GM23248 (cell line): ENCODE data around the gene ULBP1. TPM values are rescaled to one million over a fixed set of nuclear protein-coding genes. Genes with fewer than 3 reads are reported as not detected.
A peak's percentile ranks its signal among the peaks of the same experiment; 100 is the strongest.
"Not testable (repeated sequence)": the region's sequence is repeated elsewhere in the genome, so short reads cannot be mapped to it uniquely, and the experiment has no call there.

Source experiments
- DNase-seq: peaks from one replicate; pipeline ENCODE4 v3.0.0-alpha.2; 2015
- H2AFZ ChIP-seq: fragments of 200-600 bp; sonication (generic); 2 replicates; pipeline ENCODE4 v1.6.1; 2016; ENCODE audit warnings: antibody characterized with exemption
- H3F3A ChIP-seq: fragments of 200-600 bp; sonication (generic); 2 replicates; pipeline ENCODE4 v1.6.1; 2016; ENCODE audit warnings: mild to moderate bottlenecking, antibody characterized with exemption, mixed run types; ENCODE audit not compliant: insufficient read depth
- H3K27ac ChIP-seq: fragments of 200-600 bp; sonication (generic); 2 replicates; pipeline ENCODE4 v1.5.1; 2016; ENCODE audit warnings: mild to moderate bottlenecking
- H3K27me3 ChIP-seq: fragments of 200-600 bp; sonication (generic); replicated peaks from 2 replicates; pipeline ENCODE4 v1.6.1; 2016; ENCODE audit warnings: mild to moderate bottlenecking; ENCODE audit not compliant: insufficient read depth
- H3K36me3 ChIP-seq: fragments of 200-600 bp; sonication (generic); 2 replicates; pipeline ENCODE4 v1.6.1; 2016; ENCODE audit warnings: low read depth, mild to moderate bottlenecking
- H3K4me1 ChIP-seq: fragments of 200-600 bp; sonication (generic); 2 replicates; pipeline ENCODE4 v1.6.1; 2016; ENCODE audit warnings: mild to moderate bottlenecking; ENCODE audit not compliant: insufficient read depth
- H3K4me2 ChIP-seq: fragments of 200-600 bp; sonication (generic); one replicate; pipeline ENCODE4 v1.6.1; 2016; ENCODE audit warnings: mild to moderate bottlenecking; ENCODE audit not compliant: unreplicated experiment
- H3K4me3 ChIP-seq: fragments of 200-600 bp; sonication (generic); 2 replicates; pipeline ENCODE4 v1.5.1; 2016; ENCODE audit warnings: mild to moderate bottlenecking
- H3K79me2 ChIP-seq: fragments of 200-600 bp; sonication (generic); 2 replicates; pipeline ENCODE4 v1.6.1; 2016; ENCODE audit warnings: mild to moderate bottlenecking; ENCODE audit not compliant: insufficient read depth
- H3K9ac ChIP-seq: fragments of 200-600 bp; sonication (generic); 2 replicates; pipeline ENCODE4 v1.6.1; 2016; ENCODE audit warnings: mild to moderate bottlenecking
- H3K9me2 ChIP-seq: fragments of 200-600 bp; sonication (generic); 2 replicates; pipeline ENCODE4 v1.6.1; 2016; ENCODE audit warnings: mixed run types, mild to moderate bottlenecking, moderate library complexity; ENCODE audit not compliant: insufficient read depth
- H3K9me3 ChIP-seq: fragments of 200-600 bp; sonication (generic); one replicate; pipeline ENCODE4 v1.6.1; 2017; ENCODE audit warnings: low read depth
- H4K20me1 ChIP-seq: fragments of 200-600 bp; sonication (generic); 2 replicates; pipeline ENCODE4 v1.6.0; 2016; ENCODE audit not compliant: insufficient read depth
- EZH2 ChIP-seq: fragments of 200-600 bp; sonication (generic); IDR thresholded peaks from 2 replicates; pipeline ENCODE4 v1.6.1; 2018; ENCODE audit warnings: antibody characterized with exemption, mild to moderate bottlenecking; ENCODE audit not compliant: insufficient read depth, poor library complexity, severe bottlenecking
- EZH2phosphoT487 ChIP-seq: fragments of 200-600 bp; sonication (generic); IDR thresholded peaks from 2 replicates; pipeline ENCODE4 v1.6.1; 2018; ENCODE audit warnings: antibody characterized with exemption, moderate library complexity, mild to moderate bottlenecking, low read depth; ENCODE audit not compliant: insufficient read depth
- WGBS, 2 experiments: methylation state at CpG; one replicate each; pipeline ENCODE4 v1.1.6; 2015 to 2017; ENCODE audit warnings: low lambda C conversion rate in 2 of 2, low coverage in 1 of 2; ENCODE audit errors: missing lambda C conversion rate in 2 of 2; 5-methylcytosine and 5-hydroxymethylcytosine counted together
- in situ Hi-C: fragments of 300-500 bp; cut with MboI; formaldehyde crosslinking; loops from 2 replicates; pipeline ENCODE4 v1.15.0; 2020
- polyA plus RNA-seq: library from polyadenylated mRNA; unstranded; fragments of >200 nt; fragmentation: Nextera tagmentation; extraction: Ambion mirVana; gene quantifications from 2 replicates; pipeline ENCODE4 v1.2.1, GENCODE V29; 2016
- total RNA-seq: library from RNA; depleted of rRNA; stranded (reverse); fragments of >200 nt; shearing (Covaris generic); gene quantifications from 2 replicates; pipeline ENCODE4 v1.2.3, GENCODE V29; 2014

ULBP1 gene
- total and polyA plus RNA-seq, 2 experiments from 2014 or later, result 6.1 to 9.1 TPM

GRCh38 chr6:149948011-149948410 is 15.7 kb upstream of the ULBP1 start:
- no peaks in the 10 kb centered on the region for H3F3A ChIP-seq
- no peak overlapping the region for H3K9ac ChIP-seq
- H3K9me3 ChIP-seq, result no peaks in the 10 kb centered on the region
- H3K4me3 ChIP-seq, result no peak overlapping the region
- H3K4me2 ChIP-seq, result no peak overlapping the region
- DNase-seq, result no peak
- H3K36me3 ChIP-seq, result no peaks in the 10 kb centered on the region
- H3K4me1 ChIP-seq, result no peaks in the 10 kb centered on the region
- no peaks in the 10 kb centered on the region for H3K79me2 ChIP-seq
- in situ Hi-C loops, result no loop called here
- H2AFZ ChIP-seq, result no peak overlapping the region
- peaks cover 9% of the 10 kb centered on the region; the same call in 1 of the 2 replicates for H3K27me3 ChIP-seq
- no peaks in the 10 kb centered on the region for H4K20me1 ChIP-seq
- H3K27ac ChIP-seq, result no peak overlapping the region
- no peaks in the 10 kb centered on the region for H3K9me2 ChIP-seq
- no peak for TF ChIP-seq EZH2
- no peak for TF ChIP-seq EZH2phosphoT487
- 90 to 94% methylated on average over 1 of the region's 1 CpG for WGBS, 2 experiments

GRCh38 chr6:149948616-149949015 is 15.1 kb upstream of the ULBP1 start:
- Histone ChIP-seq H3K9ac (no peak overlapping the region), H3K4me2 (no peak overlapping the region), H3K9me2 (no peaks in the 10 kb centered on the region), H3K27me3 (peaks cover 15% of the 10 kb centered on the region; the same call in 1 of the 2 replicates), H3F3A (no peaks in the 10 kb centered on the region), H3K27ac (no peak overlapping the region), H3K4me1 (no peaks in the 10 kb centered on the region), H2AFZ (no peak overlapping the region), H3K79me2 (no peaks in the 10 kb centered on the region), H3K9me3 (no peaks in the 10 kb centered on the region), H3K4me3 (no peak overlapping the region), H3K36me3 (no peaks in the 10 kb centered on the region), H4K20me1 (no peaks in the 10 kb centered on the region)
- in situ Hi-C loops, result no loop called here
- WGBS, 2 experiments, result 83 to 88% methylated on average over 5 of the region's 5 CpGs
- DNase-seq, result no peak
- no peak for TF ChIP-seq EZH2
- TF ChIP-seq EZH2phosphoT487, result no peak

GRCh38 chr6:149950423-149950822 is 13.3 kb upstream of the ULBP1 start:
- DNase-seq, result no peak
- H3K27ac ChIP-seq, result no peak overlapping the region
- peaks cover 20% of the 10 kb centered on the region for H3K27me3 ChIP-seq
- H2AFZ ChIP-seq, result no peak overlapping the region
- no peaks in the 10 kb centered on the region for H3K9me3 ChIP-seq
- no peaks in the 10 kb centered on the region for H3K79me2 ChIP-seq
- H3K9me2 ChIP-seq, result no peaks in the 10 kb centered on the region
- WGBS, 2 experiments, result 57 to 64% methylated on average over 8 of the region's 8 CpGs
- no peaks in the 10 kb centered on the region for H4K20me1 ChIP-seq
- no peak overlapping the region for H3K4me2 ChIP-seq
- no peaks in the 10 kb centered on the region for H3F3A ChIP-seq
- in situ Hi-C loops, result no loop called here
- H3K9ac ChIP-seq, result no peak overlapping the region
- no peaks in the 10 kb centered on the region for H3K4me1 ChIP-seq
- H3K36me3 ChIP-seq, result no peaks in the 10 kb centered on the region
- TF ChIP-seq EZH2phosphoT487 (no peak), EZH2 (no peak)
- no peak overlapping the region for H3K4me3 ChIP-seq

- Histone ChIP-seq H3K79me2 (no peaks in the 10 kb centered on the region), H3K4me2 (no peak overlapping the region), H3F3A (no peaks in the 10 kb centered on the region), H3K4me3 (no peak overlapping the region), H3K4me1 (no peaks in the 10 kb centered on the region), H3K9me2 (no peaks in the 10 kb centered on the region), H4K20me1 (no peaks in the 10 kb centered on the region), H3K9ac (no peak overlapping the region), H3K27me3 (peaks cover 27% of the 10 kb centered on the region), H3K9me3 (no peaks in the 10 kb centered on the region), H3K36me3 (no peaks in the 10 kb centered on the region), H2AFZ (no peak overlapping the region), H3K27ac (no peak overlapping the region)
- 80 to 81% methylated on average over 9 of the region's 9 CpGs for WGBS, 2 experiments
- DNase-seq, result no peak
- in situ Hi-C loops, result no loop called here
- no peak for TF ChIP-seq EZH2phosphoT487
- no peak for TF ChIP-seq EZH2
Measured at GRCh38 chr6:149951096-149951495, 12.6 kb upstream of the ULBP1 start.

- Histone ChIP-seq H3F3A (no peaks in the 10 kb centered on the region), H3K4me2 (no peak overlapping the region), H2AFZ (no peak overlapping the region), H3K79me2 (no peaks in the 10 kb centered on the region), H3K9me2 (no peaks in the 10 kb centered on the region), H3K9ac (no peak overlapping the region), H3K9me3 (no peaks in the 10 kb centered on the region), H3K4me3 (no peak overlapping the region), H4K20me1 (no peaks in the 10 kb centered on the region), H3K36me3 (no peaks in the 10 kb centered on the region), H3K27ac (no peak overlapping the region), H3K4me1 (no peaks in the 10 kb centered on the region), H3K27me3 (peaks cover 31% of the 10 kb centered on the region)
- DNase-seq, result no peak
- in situ Hi-C loops, result no loop called here
- WGBS, 2 experiments, result 96 to 97% methylated on average over 3 of the region's 3 CpGs
- TF ChIP-seq EZH2 (no peak), EZH2phosphoT487 (no peak)
Measured at GRCh38 chr6:149951626-149952025, 12.1 kb upstream of the ULBP1 start.

GRCh38 chr6:149953390-149953789 is 10.4 kb upstream of the ULBP1 start:
- H3K36me3 ChIP-seq, H2AFZ ChIP-seq, H3K4me3 ChIP-seq, H3K79me2 ChIP-seq, H4K20me1 ChIP-seq, in situ Hi-C loops, DNase-seq, H3K9me2 ChIP-seq, H3K27ac ChIP-seq, H3K9ac ChIP-seq, H3K4me1 ChIP-seq, H3F3A ChIP-seq, H3K4me2 ChIP-seq, H3K9me3 ChIP-seq: not testable (repeated sequence)
- H3K27me3 ChIP-seq, result peaks cover 46% of the 10 kb centered on the region
- WGBS, 2 experiments, result 19 to 21% methylated on average over 2 of the region's 2 CpGs

- H2AFZ ChIP-seq, H3K4me1 ChIP-seq, H3K36me3 ChIP-seq, H3K9ac ChIP-seq, in situ Hi-C loops, DNase-seq, H3K9me2 ChIP-seq, H3K27ac ChIP-seq, H3K79me2 ChIP-seq, H3F3A ChIP-seq, H3K4me3 ChIP-seq, H3K9me3 ChIP-seq, H4K20me1 ChIP-seq: not testable (repeated sequence)
- Histone ChIP-seq H3K4me2 (peak overlapping the region; percentile 28), H3K27me3 (peaks cover 46% of the 10 kb centered on the region)
- 5% methylated on average over 5 of the region's 10 CpGs; no CpG with 5 or more reads in 1 of the 2 experiments for WGBS, 2 experiments
Measured at GRCh38 chr6:149953934-149954327, 9.8 kb upstream of the ULBP1 start.
